ENCODE data around the gene HOXA7.

Gene HOXA7

DNA sequence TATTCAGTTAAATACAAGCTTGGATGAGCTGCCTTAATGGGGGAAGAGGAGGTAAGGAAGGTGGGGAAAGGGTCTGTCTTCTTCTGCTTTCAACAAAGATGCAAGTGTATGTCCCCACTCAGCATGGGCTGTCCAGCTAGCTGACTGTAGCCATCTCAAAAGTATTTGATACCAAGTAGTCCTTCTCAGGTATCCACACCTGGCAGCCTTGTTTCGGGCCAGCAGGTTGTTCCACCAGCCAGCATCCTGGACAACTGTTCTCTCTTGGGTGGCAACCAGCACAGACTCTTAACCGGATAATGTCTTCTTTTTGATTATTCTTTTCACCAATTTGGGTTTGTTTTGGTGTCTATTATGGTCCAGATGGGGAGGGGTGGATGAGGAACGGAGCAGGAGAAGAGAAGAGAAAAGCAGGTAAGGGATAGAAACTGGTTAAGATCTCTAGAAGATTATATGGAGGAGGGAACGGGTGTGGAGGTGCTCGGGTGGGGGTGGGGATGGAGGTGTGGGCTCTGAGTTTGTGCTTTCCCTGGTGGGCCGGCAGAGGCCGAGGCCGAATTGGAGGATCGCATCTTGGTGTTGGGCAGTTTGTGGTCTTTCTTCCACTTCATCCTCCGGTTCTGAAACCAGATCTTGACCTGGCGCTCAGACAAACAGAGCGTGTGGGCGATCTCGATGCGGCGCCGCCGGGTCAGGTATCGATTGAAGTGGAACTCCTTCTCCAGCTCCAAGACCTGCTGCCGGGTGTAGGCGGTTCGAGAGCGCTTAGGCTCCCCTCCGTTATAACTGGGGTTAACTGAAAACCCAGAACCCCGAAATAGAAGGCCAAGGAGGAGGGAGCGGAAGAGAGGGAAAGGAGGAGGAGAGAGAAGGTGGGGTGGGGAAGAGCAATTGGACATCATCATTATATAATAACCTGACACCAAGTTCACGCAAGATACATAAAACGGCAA is 27.4 kb downstream of the HOXA7 start:
- no peak for DNase-seq (ENCODE audit: low spot score)
- in situ Hi-C loops (cut with MboI; ENCODE audit: low sequenced_read_pairs, unreplicated experiment), result no loop called here
- TF ChIP-seq, protein P1, sequence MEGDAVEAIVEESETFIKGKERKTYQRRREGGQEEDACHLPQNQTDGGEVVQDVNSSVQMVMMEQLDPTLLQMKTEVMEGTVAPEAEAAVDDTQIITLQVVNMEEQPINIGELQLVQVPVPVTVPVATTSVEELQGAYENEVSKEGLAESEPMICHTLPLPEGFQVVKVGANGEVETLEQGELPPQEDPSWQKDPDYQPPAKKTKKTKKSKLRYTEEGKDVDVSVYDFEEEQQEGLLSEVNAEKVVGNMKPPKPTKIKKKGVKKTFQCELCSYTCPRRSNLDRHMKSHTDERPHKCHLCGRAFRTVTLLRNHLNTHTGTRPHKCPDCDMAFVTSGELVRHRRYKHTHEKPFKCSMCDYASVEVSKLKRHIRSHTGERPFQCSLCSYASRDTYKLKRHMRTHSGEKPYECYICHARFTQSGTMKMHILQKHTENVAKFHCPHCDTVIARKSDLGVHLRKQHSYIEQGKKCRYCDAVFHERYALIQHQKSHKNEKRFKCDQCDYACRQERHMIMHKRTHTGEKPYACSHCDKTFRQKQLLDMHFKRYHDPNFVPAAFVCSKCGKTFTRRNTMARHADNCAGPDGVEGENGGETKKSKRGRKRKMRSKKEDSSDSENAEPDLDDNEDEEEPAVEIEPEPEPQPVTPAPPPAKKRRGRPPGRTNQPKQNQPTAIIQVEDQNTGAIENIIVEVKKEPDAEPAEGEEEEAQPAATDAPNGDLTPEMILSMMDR (IDR thresholded peaks at IDR 0.05; ENCODE audit: borderline replicate concordance, control extremely low read depth, extremely low read depth, insufficient read depth, missing control alignments), result no peak

DNA sequence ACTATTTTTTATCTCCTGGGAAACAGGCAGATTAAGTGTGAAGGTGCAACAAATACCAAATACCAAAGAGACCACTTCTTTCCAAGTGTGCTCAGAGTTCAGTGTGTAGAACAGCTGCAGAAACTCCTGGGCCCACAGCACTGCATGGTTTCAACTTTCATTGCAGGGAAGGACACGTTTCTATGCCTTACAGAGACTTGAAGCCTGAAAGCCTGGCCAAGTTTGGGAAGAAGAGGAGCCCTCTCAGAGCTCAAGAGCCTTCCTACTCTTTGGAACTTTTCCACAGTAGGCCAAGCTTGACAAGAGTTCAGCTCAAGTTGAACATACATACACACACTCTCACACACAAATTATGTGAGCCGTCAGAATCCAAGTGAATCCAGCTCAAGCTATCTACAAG is 28.4 kb downstream of the HOXA7 start:
- in situ Hi-C loops (cut with MboI; ENCODE audit: low sequenced_read_pairs, unreplicated experiment), result no loop called here
- no peak for DNase-seq (ENCODE audit: low spot score)
- TF ChIP-seq, protein P1 (IDR thresholded peaks at IDR 0.05; ENCODE audit: borderline replicate concordance, control extremely low read depth, extremely low read depth, insufficient read depth, missing control alignments), result no peak

DNA sequence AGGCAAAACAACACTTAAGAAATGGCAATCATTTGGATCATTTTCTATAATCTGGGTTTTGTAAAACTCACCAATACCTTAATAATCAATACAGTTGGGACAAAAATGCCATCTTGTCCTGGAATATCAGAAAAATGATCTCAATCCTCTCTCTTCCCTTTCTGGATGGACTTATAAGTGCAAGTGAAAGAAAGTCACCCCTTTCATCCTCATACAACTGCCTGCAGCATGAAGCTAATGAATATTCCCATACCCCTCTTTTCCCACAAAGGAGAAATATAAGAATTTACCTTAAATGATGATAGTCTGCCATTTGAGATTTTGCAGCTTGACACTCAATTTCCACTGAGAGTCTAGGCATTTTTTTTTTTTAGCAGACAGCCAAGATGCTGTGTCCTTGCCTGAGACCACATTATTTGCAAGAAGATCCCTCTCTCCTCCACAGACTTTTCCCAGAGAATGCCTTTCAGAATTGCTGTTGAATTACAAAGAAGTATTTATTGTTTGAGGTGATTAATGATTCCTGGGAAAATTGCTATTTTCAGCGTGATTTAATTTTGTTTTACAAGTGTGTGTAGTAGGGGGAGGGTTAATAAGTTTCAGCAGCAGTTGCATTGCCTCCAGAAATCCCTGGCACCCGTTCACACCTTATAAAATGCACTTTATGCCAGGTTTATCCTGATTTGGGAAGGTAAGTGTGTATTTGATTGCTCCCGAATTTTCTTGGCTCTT is 29.7 kb downstream of the HOXA7 start:
- TF ChIP-seq, protein P1 (IDR thresholded peaks at IDR 0.05; ENCODE audit: borderline replicate concordance, control extremely low read depth, extremely low read depth, insufficient read depth, missing control alignments), result no peak
- in situ Hi-C loops (cut with MboI; ENCODE audit: low sequenced_read_pairs, unreplicated experiment), result no loop called here
- DNase-seq (ENCODE audit: low spot score), result no peak

DNA sequence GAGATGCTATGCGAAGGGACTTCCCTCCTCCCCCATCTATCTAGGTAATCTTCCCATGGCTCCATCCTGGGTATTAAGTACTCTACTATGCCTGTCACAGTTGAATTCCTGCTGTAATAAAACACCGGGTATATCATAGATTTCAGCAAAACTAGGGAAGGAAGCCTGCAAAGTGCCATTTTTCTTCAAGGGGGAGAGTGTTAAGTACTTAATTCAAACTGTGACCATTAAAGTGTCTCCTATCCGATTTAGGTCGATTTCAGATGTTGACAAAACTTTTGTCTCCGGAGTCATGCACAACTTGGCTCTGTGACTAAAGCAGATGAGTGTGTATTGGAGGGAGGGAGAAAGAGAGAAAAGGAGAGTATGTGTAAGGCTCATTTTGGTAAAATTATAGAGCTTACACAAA is 30.5 kb downstream of the HOXA7 start:
- in situ Hi-C loops (cut with MboI; ENCODE audit: low sequenced_read_pairs, unreplicated experiment), result no loop called here
- TF ChIP-seq, protein P1 (IDR thresholded peaks at IDR 0.05; ENCODE audit: borderline replicate concordance, control extremely low read depth, extremely low read depth, insufficient read depth, missing control alignments), result no peak
- DNase-seq (ENCODE audit: low spot score), result no peak

DNA sequence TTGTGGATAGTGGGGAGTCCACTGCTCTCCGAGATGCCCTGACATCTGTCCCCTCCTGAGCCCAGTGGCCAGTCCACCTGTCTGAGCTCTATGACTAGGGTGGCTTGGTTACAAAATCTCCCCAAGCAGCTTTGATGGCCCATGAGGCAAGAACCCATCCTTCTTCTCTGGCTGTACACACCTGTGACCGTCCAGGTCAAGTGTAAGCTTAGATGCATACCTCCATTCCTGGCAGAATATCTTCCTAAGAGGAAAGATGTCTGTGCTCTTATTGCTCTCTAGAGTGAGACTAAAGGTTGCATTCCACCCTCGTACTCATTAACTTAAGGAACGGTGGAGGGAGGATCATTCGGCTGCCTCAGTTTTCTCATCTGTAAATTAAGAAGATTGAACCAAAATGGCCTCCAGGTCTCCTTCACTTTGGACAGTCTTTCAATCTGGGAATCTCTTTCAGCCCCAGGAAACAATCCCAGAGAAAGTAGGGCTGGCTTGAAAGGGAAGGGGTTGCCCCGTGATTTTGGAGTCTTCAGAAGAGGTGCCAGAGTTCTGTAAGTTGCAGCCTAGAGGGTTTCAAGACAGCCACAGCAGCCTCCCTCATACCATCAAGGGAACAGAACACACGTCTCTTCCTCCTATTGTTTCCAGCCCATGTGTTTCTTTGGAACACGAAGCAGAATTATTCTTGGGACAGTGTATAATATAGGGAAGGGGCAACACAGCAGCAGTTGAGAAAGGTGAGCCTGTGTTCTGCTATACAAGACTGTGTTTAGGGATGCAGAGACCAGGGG is 31.4 kb downstream of the HOXA7 start:
- in situ Hi-C loops (cut with MboI; ENCODE audit: low sequenced_read_pairs, unreplicated experiment), result no loop called here
- DNase-seq (ENCODE audit: low spot score), result no peak
- TF ChIP-seq, protein P1 (IDR thresholded peaks at IDR 0.05; ENCODE audit: borderline replicate concordance, control extremely low read depth, extremely low read depth, insufficient read depth, missing control alignments), result no peak

Data from GM13976 (cell line).